ENCODE data around the gene TH.

The TH gene

GRCh38 chr11:2187280-2187707, 15.7 kb upstream of the TH start:
- TF ChIP-seq CTCF (IDR thresholded peaks at IDR 0.05; ENCODE audit: extremely low read depth, missing control alignments): no peak
- DNase-seq (ENCODE audit: low spot score): no peak

DNA sequence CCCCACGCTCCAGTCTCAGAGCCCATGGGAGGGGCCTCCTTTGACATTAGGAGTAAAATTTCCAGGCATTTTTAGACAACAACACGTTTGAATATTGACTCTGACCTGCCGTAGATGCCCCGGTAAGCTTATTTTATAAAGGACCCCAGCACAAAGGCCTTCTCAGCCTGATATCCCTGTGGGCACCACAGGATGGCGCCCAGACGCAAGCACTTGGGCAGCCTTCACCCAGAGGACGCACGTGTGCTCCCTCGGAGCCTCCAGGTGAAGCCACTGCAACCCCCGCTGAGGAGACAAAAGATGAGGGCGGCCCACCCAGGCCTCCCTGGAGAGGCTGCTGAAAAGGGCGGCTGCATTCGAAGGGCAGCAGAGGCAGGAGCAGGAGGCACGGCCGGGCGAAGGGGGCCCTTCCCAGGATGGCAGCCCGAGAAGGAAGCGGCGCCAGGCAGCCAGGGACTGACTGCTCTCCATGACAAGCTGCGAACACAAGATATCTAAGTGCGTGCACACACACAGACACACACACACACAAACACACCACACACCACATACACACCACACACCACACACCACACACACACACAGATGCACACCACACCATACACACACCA, 15.2 kb upstream of the TH start:
- DNase-seq (ENCODE audit: low spot score): no peak
- TF ChIP-seq CTCF (IDR thresholded peaks at IDR 0.05; ENCODE audit: extremely low read depth, missing control alignments): peak; percentile 3

- DNase-seq (ENCODE audit: low spot score): no peak
- no peak for TF ChIP-seq CTCF (IDR thresholded peaks at IDR 0.05; ENCODE audit: extremely low read depth, missing control alignments)
Observed at GRCh38 chr11:2185324-2186085, 13.9 kb upstream of the TH start.

DNA sequence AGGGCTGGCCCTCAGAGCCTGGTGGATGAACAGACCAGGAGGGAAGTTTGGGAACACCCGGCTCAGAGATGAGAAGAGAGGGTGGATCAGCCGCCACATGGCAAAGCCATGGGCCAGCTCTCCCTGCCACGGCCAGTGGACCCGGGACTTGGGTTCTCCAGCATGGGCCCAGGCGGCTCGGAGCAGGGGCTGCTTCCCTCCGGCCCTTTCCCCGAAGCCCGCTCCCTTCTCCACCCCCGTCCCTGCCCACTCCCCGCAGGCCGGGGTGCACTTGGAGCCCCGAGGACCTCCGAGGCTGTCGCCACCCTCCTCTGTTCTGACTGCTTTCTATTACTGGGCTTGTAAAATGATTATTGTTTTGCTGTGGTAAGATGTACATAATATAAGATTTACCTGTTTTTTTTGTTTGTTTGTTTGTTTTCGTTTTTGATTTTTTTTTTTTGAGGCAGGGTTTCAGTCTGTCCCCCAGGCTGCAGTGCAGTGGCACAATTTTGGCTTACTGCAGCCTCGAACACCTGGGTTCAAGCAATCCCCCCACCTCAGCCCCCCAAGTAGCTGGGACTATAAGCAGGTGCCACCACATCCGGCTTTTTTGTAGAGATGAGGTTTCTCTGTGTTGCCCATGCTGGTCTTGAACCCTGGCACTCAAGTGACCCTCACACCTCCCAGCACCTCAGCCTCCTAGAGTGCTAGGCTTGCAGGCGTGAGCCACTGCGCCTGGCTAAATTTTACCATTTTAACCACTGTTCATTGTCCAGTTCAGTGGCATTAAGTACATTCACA, 11.3 kb upstream of the TH start:
- no peak for DNase-seq (ENCODE audit: low spot score)
- no peak for TF ChIP-seq CTCF (IDR thresholded peaks at IDR 0.05; ENCODE audit: extremely low read depth, missing control alignments)

DNA sequence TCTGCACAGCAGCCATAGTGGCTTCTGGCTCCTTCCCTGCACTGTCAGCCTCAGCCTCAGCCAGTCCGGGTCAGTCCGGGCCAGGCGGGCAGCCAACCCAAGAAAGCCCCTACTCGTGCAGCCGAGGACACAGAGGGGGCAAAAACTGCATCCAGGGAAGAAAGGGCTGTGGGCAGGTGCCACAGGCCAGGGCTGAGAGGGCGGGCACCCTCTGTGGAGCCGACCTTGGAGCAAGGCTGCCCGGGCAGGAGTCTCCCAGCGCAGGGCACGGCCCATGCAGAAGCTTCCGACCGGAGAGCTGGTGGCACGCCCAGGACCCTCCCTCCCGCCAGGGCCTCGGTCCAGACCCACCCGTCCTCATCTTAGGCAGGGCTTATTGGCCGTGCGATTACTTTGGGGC, 10.5 kb upstream of the TH start:
- TF ChIP-seq CTCF (IDR thresholded peaks at IDR 0.05; ENCODE audit: extremely low read depth, missing control alignments): no peak
- no peak for DNase-seq (ENCODE audit: low spot score)

DNA sequence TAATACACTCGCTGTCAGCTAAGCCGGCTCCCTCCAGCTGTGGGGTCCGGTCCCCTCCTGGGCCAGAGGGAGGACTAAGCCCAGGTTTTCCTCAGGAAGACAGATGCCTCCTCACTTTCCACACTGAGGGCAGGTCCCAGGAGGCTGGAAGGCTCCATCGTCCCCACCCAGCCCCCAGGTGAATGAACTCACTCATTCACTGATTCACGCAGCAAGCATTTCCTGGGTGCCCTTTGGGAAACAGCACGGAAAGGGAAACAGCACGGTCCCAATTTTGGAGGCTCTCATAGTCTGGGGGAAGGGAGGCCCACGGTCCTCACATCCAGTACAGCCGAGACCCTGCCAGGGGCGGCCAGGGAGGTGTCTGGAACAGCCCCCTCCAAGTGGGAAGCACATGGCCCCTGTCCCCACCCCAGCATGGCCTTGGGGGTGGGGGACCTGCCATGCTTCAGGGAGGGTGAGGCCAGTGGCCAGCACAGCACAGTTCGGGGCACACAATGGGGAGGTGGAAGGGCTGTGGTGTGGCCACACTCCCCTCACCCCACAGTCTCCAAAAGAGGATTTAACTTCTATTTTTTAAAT, 9.3 kb upstream of the TH start:
- TF ChIP-seq CTCF (IDR thresholded peaks at IDR 0.05; ENCODE audit: extremely low read depth, missing control alignments): no peak
- no peak for DNase-seq (ENCODE audit: low spot score)

DNA sequence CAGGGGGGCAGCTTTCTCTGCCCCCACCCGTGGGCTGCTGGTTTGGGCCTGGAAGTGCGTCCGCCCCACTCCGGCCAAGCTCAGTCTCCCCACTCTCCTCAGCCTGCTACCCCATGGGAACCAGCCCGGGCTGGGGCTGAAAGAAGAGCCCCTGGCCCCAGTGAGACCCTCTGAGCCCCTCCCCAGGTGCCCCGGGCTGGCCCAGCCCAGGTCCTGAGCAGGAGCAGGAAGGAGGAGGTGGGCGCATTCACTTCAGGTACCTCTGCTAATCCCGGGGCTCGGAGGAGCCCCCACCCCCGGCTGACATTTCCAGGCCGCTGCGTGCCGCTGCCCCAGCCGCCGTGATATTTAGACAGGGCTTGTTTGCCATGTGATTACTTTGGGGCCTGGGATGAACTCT, 8.7 kb upstream of the TH start:
- no peak for TF ChIP-seq CTCF (IDR thresholded peaks at IDR 0.05; ENCODE audit: extremely low read depth, missing control alignments)
- DNase-seq (ENCODE audit: low spot score): no peak
